Breast epithelium (tissue), 3 donors: ENCODE measurements around the gene OLFML3.

Experiments
- CTCF ChIP-seq, 3 donors: fragments of 450-650 bp; IDR thresholded peaks; one replicate each; pipeline ENCODE4 v1.5.1; 2016 to 2017; ENCODE audit warnings: antibody characterized with exemption in 3 of 3, mild to moderate bottlenecking in 3 of 3, moderate library complexity in 3 of 3
- POLR2A ChIP-seq: fragments of 450-650 bp; IDR thresholded peaks from one replicate; pipeline ENCODE4 v1.6.1; 2016; ENCODE audit warnings: antibody characterized with exemption, mild to moderate bottlenecking, moderate library complexity
- POLR2AphosphoS5 ChIP-seq, 3 donors: sonication (generic); formaldehyde crosslinking; IDR thresholded peaks; one replicate each; pipeline ENCODE4 v1.6.1; 2017; ENCODE audit warnings: antibody characterized with exemption in 3 of 3

- TF ChIP-seq CTCF (IDR thresholded peaks at IDR 0.05) (no peak), POLR2AphosphoS5 (IDR thresholded peaks at IDR 0.05) (no peak), POLR2A (no peak)
These were observed 44.1 kb downstream of the OLFML3 start for GRCh38 chr1:114023377-114023776.
